ENCODE measurements around the gene MYLIP. TPM values are rescaled to one million over a fixed set of nuclear protein-coding genes. Genes with fewer than 3 reads are reported as not detected.

MYLIP gene
- total and polyA plus RNA-seq, 2 experiments from 2014 or later, result 26.7 to 33.8 TPM

DNA sequence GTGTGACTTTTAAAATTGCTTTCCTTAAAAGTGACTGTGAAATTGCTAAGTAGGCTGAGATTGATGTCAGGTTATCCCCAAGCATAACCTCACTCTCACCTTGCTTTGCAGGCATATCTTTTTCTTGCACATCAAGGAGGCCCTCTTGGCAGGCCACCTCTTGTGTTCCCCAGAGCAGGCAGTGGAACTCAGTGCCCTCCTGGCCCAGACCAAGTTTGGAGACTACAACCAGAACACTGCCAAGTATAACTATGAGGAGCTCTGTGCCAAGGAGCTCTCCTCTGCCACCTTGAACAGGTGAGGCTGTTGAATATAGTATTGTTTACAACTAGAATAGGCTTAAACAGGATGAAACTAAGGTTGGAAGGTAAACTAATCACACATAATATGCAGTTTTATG, 12.6 kb downstream of the MYLIP start (continued):
- TF ChIP-seq, protein P1, sequence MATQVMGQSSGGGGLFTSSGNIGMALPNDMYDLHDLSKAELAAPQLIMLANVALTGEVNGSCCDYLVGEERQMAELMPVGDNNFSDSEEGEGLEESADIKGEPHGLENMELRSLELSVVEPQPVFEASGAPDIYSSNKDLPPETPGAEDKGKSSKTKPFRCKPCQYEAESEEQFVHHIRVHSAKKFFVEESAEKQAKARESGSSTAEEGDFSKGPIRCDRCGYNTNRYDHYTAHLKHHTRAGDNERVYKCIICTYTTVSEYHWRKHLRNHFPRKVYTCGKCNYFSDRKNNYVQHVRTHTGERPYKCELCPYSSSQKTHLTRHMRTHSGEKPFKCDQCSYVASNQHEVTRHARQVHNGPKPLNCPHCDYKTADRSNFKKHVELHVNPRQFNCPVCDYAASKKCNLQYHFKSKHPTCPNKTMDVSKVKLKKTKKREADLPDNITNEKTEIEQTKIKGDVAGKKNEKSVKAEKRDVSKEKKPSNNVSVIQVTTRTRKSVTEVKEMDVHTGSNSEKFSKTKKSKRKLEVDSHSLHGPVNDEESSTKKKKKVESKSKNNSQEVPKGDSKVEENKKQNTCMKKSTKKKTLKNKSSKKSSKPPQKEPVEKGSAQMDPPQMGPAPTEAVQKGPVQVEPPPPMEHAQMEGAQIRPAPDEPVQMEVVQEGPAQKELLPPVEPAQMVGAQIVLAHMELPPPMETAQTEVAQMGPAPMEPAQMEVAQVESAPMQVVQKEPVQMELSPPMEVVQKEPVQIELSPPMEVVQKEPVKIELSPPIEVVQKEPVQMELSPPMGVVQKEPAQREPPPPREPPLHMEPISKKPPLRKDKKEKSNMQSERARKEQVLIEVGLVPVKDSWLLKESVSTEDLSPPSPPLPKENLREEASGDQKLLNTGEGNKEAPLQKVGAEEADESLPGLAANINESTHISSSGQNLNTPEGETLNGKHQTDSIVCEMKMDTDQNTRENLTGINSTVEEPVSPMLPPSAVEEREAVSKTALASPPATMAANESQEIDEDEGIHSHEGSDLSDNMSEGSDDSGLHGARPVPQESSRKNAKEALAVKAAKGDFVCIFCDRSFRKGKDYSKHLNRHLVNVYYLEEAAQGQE (IDR thresholded peaks at IDR 0.05; ENCODE audit: unreplicated experiment), result no peak
- TF ChIP-seq EZH2phosphoT487 (IDR thresholded peaks at IDR 0.05; ENCODE audit: unreplicated experiment) (no peak), STAT1 (IDR thresholded peaks at IDR 0.05; ENCODE audit: unreplicated experiment) (no peak)
- TF ChIP-seq, protein P2, sequence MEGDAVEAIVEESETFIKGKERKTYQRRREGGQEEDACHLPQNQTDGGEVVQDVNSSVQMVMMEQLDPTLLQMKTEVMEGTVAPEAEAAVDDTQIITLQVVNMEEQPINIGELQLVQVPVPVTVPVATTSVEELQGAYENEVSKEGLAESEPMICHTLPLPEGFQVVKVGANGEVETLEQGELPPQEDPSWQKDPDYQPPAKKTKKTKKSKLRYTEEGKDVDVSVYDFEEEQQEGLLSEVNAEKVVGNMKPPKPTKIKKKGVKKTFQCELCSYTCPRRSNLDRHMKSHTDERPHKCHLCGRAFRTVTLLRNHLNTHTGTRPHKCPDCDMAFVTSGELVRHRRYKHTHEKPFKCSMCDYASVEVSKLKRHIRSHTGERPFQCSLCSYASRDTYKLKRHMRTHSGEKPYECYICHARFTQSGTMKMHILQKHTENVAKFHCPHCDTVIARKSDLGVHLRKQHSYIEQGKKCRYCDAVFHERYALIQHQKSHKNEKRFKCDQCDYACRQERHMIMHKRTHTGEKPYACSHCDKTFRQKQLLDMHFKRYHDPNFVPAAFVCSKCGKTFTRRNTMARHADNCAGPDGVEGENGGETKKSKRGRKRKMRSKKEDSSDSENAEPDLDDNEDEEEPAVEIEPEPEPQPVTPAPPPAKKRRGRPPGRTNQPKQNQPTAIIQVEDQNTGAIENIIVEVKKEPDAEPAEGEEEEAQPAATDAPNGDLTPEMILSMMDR (conservative IDR thresholded peaks at IDR 0.05; ENCODE audit: low read depth in 2 of 2), result no peak

- Mint-ChIP-seq H3K4me1 (peaks cover 17% of the 10 kb centered on the region), H3K36me3 (ENCODE audit: low read depth) (peaks cover 97% of the 10 kb centered on the region), H3K27me3 (ENCODE audit: insufficient read depth, low read depth, poor library complexity) (peaks cover 5% of the 10 kb centered on the region), H3K9me3 (no peaks in the 10 kb centered on the region), H3K4me3 (no peak overlapping the region), H3K27ac (no peak overlapping the region)
- Histone ChIP-seq H3K79me2 (replicated peaks; ENCODE audit: insufficient read depth) (peaks cover 70% of the 10 kb centered on the region), H3K4me2 (no peak overlapping the region), H3K9me2 (ENCODE audit: insufficient read depth) (no peaks in the 10 kb centered on the region), H3F3A (replicated peaks; ENCODE audit: low read depth) (0 out of 2 replicates have a peak, but pooled peaks cover 3% of the 10 kb centered on the region), H3K27me3 (ENCODE audit: insufficient read depth) (no peaks in the 10 kb centered on the region), H4K20me1 (replicated peaks; ENCODE audit: insufficient read depth) (peaks cover 20% of the 10 kb centered on the region), H3K4me3 (no peak overlapping the region), H3K36me3 (ENCODE audit: insufficient read depth) (peaks cover 63% of the 10 kb centered on the region), H3K4me1 (ENCODE audit: insufficient read depth) (0 out of 2 replicates have a peak, but pooled peaks cover under 1% of the 10 kb centered on the region), H2AFZ (no peak overlapping the region), H3K27ac (ENCODE audit: low read depth) (no peak overlapping the region)
- DNase-seq (ENCODE audit: low spot score), result no peak
- ATAC-seq, result no peak; the same call in 2 of the 3 replicates
- no peak for TF ChIP-seq EZH2phosphoT487 (IDR thresholded peaks at IDR 0.05; ENCODE audit: unreplicated experiment)
- no peak for TF ChIP-seq POLR2AphosphoS5 (IDR thresholded peaks at IDR 0.05; ENCODE audit: low read depth)
- TF ChIP-seq EZH2 (IDR thresholded peaks at IDR 0.05; ENCODE audit: low read depth, unreplicated experiment), result no peak
- no peak for TF ChIP-seq CREB1 (CRISPR knock-in tag; IDR thresholded peaks at IDR 0.05; ENCODE audit: low read depth)
- TF ChIP-seq ETS1 (IDR thresholded peaks at IDR 0.05), result no peak
- no peak for TF ChIP-seq ZNF331 (CRISPR knock-in tag; IDR thresholded peaks at IDR 0.05; ENCODE audit: low read depth)
- TF ChIP-seq STAT1 (IDR thresholded peaks at IDR 0.05; ENCODE audit: unreplicated experiment), result no peak
- TF ChIP-seq NANOG (IDR thresholded peaks at IDR 0.05; ENCODE audit: borderline replicate concordance), result no peak
- TF ChIP-seq JUNB (IDR thresholded peaks at IDR 0.05; ENCODE audit: unreplicated experiment), result no peak
- TF ChIP-seq, protein P3, sequence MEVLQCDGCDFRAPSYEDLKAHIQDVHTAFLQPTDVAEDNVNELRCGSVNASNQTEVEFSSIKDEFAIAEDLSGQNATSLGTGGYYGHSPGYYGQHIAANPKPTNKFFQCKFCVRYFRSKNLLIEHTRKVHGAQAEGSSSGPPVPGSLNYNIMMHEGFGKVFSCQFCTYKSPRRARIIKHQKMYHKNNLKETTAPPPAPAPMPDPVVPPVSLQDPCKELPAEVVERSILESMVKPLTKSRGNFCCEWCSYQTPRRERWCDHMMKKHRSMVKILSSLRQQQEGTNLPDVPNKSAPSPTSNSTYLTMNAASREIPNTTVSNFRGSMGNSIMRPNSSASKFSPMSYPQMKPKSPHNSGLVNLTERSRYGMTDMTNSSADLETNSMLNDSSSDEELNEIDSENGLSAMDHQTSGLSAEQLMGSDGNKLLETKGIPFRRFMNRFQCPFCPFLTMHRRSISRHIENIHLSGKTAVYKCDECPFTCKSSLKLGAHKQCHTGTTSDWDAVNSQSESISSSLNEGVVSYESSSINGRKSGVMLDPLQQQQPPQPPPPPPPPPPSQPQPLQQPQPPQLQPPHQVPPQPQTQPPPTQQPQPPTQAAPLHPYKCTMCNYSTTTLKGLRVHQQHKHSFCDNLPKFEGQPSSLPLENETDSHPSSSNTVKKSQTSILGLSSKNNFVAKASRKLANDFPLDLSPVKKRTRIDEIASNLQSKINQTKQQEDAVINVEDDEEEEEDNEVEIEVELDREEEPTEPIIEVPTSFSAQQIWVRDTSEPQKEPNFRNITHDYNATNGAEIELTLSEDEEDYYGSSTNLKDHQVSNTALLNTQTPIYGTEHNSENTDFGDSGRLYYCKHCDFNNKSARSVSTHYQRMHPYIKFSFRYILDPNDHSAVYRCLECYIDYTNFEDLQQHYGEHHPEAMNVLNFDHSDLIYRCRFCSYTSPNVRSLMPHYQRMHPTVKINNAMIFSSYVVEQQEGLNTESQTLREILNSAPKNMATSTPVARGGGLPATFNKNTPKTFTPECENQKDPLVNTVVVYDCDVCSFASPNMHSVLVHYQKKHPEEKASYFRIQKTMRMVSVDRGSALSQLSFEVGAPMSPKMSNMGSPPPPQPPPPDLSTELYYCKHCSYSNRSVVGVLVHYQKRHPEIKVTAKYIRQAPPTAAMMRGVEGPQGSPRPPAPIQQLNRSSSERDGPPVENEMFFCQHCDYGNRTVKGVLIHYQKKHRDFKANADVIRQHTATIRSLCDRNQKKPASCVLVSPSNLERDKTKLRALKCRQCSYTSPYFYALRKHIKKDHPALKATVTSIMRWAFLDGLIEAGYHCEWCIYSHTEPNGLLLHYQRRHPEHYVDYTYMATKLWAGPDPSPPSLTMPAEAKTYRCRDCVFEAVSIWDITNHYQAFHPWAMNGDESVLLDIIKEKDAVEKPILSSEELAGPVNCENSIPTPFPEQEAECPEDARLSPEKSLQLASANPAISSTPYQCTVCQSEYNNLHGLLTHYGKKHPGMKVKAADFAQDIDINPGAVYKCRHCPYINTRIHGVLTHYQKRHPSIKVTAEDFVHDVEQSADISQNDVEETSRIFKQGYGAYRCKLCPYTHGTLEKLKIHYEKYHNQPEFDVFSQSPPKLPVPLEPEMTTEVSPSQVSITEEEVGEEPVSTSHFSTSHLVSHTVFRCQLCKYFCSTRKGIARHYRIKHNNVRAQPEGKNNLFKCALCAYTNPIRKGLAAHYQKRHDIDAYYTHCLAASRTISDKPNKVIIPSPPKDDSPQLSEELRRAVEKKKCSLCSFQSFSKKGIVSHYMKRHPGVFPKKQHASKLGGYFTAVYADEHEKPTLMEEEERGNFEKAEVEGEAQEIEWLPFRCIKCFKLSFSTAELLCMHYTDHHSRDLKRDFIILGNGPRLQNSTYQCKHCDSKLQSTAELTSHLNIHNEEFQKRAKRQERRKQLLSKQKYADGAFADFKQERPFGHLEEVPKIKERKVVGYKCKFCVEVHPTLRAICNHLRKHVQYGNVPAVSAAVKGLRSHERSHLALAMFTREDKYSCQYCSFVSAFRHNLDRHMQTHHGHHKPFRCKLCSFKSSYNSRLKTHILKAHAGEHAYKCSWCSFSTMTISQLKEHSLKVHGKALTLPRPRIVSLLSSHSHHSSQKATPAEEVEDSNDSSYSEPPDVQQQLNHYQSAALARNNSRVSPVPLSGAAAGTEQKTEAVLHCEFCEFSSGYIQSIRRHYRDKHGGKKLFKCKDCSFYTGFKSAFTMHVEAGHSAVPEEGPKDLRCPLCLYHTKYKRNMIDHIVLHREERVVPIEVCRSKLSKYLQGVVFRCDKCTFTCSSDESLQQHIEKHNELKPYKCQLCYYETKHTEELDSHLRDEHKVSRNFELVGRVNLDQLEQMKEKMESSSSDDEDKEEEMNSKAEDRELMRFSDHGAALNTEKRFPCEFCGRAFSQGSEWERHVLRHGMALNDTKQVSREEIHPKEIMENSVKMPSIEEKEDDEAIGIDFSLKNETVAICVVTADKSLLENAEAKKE (CRISPR knock-in tag; IDR thresholded peaks at IDR 0.05), result no peak
These were observed 16.2 kb downstream of the MYLIP start for GRCh38 chr6:16145038-16145437.
